Stimulated activated CD4-positive, alpha-beta T cell treated with anti-CD3 and anti-CD28 coated beads, Interleukin-4, amount 100 ng/mL, for 1 hour (primary cell): Measurements from ENCODE around the gene ANKRD12.
"Not testable (repeated sequence)": the region's sequence is repeated elsewhere in the genome, so short reads cannot be mapped to it uniquely, and the experiment has no call there.

Experiments used
- DNase-seq: peaks from one replicate; pipeline ENCODE4 v3.0.0-alpha.2; 2020

The ANKRD12 gene

DNA sequence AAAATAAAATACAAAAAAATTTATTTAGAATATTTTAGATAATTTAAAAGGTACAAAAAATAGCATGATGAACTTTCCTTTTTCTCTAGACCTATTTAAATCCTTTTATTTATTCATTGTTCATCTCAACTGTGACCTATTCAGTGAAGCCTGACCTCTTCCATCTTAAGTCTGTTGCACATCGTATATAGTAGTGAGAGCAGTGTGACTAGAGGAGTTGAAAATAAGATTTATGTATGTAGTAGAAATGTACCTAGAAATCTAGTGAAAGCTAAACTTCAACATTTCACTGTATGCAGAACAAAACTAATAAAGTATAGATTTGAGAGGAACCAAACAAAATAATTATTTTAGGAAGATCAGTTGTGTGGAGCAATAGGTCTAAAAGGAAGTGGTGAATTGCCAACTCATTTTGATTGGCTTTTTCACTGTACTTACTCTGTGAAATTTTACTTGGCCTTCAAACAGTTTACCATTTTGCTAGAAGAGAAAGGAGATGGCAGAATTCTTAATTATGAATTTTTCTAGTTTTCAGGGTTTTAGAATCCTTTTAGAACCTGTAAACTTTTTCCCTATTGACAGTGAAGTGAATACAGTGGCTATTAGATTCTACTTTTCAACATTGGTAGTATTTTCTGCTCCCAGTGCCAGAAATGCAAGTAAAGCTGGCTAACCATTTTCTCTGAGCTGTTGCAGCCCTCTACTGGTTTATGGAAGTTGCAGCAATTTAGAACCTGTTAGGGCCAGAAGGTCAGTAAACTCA lies 11.0 kb downstream of the ANKRD12 start:
- DNase-seq: no peak

DNA sequence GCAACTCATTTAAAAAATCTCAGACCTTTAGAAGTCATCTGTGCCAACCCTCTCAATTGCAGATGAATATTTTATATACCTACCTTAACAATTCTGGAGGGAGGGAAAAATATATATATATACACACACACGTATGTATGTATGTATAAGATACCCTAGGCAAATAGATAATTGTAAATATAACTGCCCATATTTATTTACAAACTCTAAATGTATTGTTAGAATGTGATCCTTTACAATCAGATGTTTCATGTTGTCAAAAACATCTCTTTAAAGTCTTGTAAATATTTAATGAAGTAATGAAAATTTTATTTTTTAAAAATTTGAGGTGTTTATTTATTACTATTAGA lies 11.6 kb downstream of the ANKRD12 start:
- DNase-seq: no peak

DNA sequence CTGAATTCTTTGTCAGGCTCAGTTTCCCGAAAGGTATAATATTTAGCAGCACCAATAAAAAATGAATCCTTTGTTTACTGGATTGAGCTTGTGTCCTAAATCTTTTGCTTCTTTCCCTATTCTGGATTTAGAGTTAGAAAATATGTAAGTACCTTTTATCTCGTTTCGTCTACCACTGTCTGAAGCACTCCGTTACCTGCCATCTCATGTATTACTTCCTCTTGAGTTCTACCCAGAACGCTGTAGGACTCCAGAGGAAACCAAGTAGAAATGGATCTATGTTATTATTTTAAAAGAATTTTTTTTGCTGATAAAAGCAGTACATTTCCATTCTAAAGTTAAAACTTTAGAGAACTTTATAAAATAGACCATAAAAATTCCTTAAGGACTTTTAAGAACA lies 13.5 kb downstream of the ANKRD12 start:
- DNase-seq: no peak

DNA sequence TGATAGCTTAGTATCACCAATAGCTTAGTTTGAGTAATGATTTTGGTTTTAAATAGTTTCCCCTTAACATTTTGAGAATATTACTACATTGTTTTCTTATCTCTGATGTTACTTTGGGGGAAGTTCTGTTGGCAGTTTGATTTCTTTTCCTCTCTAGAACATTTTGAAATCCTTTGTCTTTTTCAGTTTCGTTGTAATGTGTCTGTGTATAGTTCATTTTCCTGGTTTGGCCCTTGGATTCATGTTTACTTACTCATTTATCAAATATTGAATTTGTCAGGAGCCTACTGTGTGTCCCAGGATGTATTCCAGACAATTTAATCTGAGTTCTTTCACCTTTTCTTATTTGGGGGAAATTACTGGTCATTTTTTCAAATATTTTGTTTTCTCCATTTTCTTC lies 16.7 kb downstream of the ANKRD12 start:
- no peak for DNase-seq

DNA sequence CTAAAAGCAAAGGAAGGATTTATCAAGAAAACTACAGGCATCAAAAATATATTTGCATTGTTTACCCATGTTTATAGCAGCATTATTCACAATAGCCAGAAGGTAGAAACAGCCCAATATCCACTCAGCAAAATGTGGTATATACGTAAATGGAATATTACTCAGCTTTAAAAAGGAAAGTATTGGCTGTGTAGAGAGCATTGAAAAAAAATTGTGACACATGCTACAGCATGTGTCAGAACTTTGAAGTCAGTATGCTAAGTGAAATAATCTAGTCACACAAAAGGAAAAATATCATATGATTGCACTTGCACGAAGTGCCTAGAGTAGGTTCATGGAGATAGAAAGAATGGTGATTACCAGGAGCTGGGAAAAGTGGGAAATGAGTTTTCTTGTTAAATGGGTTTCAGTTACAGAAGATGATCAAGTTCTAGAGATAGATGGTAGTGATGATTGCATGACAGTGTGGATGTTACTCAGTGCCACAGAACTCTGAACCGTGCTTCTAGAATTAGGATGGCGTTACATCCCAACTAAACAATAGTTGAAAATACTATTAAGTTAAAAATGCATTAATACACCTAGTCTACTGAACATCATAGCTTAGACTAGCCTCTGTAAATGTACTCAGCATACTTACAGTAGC lies 20.1 kb downstream of the ANKRD12 start:
- DNase-seq: no peak

DNA sequence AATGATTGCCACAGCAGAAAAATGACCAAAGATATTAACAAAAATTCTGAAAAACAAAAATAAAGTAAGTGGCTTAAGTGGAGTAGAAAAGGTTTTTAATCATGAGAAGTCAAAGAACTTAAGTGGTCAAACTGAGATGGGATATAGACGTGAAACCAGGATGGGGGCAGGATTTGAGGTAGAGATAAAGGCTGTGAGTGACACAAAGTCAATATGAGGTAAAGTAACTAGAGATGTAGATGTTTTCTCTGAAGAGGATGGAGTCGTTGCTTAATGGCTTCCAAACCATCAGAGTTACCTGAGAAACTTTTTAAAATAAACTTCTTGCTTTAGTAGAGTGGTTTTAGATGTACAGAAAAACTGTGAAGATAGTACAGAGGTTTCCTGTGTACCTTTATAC lies 21.2 kb downstream of the ANKRD12 start:
- DNase-seq: no peak

DNA sequence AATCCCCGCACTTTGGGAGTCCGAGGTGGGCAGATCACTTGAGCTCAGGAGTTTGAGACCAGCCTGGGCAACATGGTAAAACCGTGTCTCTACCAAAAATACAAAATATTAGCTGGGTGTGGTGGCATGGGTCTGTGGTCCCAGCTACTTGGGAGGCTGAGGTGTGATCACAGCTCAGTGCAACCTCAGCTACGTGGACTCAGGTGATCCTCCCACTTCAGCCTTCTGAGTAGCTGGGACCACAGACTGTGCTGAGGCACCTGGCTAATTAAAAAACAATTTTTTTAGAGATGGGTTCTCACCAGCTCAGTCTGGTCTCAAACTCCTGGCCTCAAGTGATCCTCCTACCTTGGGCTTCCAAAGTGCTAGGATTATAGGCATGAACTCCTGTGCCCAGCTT lies 23.4 kb downstream of the ANKRD12 start:
- DNase-seq: no peak

DNA sequence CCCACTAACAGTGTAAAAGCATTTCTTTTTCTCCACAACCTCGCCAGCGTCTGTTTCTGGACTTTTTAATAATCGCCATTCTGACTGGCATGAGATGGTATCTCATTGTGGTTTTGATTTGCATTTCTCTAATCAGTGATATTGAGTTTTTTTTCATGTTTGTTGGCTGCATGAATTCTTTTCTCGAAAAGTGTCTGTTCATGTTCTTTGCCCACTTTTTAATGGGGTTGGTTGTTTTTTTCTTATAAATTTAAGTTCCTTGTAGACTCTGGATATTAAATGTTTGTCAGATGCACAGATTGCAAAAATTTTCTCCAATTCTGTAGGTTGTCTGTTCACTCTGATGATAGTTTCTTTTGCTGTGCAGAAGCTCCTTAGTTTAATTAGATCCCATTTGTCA lies 26.1 kb downstream of the ANKRD12 start:
- not testable (repeated sequence) for DNase-seq

DNA sequence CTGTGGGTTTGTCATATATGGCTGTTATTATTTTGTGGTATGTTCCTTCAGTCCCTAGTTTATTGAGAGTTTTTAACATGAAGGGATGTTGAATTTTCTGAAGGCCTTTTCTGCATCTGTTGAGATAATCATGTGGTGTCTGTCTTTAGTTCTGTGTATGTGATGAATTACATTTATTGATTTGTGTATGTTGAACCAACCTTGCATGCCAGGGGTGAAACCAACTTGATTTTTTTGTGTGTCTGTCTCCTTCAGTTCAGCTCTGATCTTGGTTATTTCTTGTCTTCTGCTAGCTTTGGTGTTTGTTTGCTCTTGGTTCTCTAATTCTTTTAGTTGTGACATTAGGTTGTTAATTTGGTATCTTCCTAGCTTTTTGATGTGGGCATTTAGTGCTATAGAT lies 27.6 kb downstream of the ANKRD12 start:
- not testable (repeated sequence) for DNase-seq

DNA sequence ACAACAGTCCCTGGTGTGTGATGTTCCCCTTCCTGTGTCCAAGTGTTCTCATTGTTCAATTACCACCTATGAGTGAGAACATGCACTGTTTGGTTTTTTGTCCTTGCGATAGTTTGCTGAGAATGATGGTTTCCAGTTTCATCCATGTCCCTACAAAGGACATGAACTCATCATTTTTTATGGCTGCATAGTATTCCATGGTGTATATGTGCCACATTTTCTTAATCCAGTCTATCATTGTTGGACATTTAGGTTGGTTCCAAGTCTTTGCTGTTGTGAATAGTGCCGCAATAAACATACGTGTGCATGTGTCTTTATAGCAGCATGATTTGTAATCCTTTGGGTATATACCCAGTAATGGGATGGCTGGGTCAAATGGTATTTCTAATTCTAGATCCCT lies 29.3 kb downstream of the ANKRD12 start:
- DNase-seq: not testable (repeated sequence)

DNA sequence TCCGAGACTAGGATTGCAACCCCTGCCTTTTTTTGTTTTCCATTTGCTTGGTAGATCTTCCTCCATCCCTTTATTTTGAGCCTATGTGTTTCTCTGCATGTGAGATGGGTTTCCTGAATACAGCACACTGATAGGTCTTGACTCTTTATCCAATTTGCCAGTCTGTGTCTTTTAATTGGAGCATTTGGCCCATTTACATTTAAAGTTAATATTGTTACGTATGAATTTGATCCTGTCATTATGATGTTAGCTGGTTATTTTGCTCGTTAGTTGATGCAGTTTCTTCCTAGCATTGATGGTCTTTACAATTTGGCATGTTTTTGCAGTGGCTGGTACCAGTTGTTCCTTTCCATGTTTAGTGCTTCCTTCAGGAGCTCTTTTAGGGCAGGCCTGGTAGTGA lies 32.9 kb downstream of the ANKRD12 start:
- DNase-seq: not testable (repeated sequence)

DNA sequence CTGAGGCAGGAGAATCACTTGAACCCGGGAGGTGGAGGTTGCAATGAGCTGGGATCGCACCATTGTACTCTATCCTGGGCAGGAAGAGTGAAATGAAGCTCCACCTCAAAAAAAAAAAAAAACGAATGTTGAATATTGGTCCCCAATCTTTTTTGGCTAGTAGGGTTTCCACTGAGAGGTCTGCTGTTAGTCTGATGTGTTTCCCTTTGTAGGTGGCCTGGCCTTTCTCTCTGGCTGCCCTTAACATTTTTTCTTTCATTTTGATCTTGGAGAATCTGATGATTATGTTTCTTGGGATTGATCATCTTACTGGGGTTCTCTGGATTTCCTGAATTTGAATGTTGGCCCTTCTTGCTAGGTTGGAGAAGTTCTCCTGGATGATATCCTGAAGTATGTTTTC lies 35.3 kb downstream of the ANKRD12 start:
- DNase-seq: not testable (repeated sequence)

DNA sequence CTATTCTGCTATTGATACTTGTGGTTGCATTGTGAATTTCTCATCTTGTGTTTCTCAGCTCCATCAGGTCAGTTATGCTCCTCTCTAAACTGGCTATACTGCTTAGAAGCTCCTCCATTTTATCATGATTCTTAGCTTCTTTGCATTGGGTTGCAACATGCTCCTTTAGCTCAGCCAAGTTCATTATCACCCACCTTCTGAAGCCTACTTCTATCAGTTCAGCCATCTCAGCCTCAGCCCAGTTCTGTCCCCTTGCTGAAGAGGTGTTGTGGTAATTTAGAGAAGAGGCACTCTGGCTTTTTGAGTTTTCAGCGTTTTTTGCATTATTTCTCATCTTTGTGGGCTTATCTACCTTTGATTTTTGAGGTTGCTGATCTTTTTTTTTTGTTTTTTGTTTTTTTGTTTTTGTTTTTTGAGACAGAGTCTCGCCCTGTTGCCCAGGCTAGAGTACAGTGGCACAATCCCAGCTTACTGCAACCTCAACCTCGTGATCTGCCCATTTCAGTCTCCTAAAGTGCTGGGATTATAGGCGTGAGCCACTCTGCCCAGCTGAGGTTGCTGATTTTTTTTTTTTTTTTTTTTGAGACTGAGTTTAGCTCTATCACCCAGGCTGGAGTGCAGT lies 36.0 kb downstream of the ANKRD12 start:
- no peak for DNase-seq

DNA sequence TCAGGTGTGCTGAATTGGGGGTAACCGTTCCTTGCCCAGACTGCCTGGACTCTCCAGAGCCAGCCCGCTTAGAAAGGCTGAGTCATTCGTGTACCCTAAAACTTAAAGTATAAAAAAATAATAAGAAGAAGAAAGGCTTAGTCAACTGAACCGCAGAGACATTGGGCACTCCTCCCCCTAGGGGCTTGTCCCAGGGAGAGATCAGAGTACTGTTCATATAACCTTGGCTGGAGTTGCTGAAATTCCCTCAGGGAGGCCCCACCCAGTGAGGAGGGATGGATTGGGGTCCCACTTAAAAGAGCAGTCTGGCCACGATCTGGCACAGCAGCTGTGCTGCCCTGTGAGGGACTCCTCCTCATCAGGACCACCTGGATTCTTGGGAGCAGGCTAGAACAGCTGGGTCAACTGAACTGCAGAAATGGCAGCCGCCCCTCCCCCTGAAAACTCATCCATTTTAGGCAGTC lies 37.2 kb downstream of the ANKRD12 start:
- no peak for DNase-seq

DNA sequence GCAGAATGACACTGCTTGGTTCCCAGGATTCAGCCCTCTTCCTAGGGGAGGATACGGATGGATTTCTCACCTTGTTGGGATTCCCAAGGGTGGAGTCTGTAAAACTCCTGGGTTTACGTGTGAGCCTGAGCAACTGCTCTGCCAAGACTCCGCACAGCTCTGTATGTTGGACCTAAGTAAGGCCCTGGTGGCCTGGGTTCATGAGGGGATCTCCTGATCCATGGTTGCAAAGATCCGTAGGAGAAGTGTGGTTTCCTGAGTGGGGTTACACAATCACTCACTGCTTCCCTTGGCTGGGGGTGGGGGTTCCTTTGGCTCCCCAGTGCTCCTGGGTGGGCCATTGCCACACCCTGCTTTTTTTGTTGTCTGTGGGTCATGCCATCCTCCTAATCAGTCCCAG lies 37.7 kb downstream of the ANKRD12 start:
- DNase-seq: no peak

DNA sequence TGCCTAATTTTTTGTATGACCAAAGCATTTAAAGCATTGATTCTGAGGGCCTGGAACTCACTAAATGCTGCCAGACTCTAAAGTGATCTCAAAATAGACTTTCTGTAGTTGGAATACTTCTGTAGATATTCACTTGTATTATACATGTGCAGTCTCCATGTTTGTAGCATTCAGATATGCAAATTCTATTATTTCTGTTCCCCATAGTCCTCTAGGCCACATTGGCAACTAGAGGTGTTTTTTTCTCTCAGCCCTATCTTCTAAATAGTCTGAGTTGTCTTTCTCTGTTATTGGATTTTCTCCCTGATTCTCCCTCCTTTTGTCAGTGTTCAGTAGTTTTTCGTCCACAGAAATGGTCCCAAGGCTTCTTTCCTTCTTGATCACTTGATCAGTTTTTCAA lies 38.5 kb downstream of the ANKRD12 start:
- no peak for DNase-seq

DNA sequence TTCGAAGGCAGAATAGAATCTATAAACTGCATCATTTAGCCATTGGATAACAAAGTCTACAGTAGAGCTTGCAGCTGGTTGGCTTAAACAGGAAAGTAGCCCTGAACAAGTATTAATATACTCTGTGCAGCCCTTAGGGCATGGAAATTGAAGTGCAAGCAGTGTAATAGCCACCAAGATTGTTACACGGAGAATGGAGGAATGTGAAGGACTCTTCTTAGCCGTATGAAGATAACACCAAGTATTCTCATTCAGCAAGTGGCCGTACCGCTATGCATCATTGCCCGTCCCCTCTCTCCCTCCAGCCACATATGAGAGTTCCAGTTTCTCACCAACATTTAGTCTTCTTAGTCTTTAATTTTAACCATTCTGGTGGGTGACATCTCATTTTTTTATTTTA lies 40.5 kb downstream of the ANKRD12 start:
- no peak for DNase-seq

DNA sequence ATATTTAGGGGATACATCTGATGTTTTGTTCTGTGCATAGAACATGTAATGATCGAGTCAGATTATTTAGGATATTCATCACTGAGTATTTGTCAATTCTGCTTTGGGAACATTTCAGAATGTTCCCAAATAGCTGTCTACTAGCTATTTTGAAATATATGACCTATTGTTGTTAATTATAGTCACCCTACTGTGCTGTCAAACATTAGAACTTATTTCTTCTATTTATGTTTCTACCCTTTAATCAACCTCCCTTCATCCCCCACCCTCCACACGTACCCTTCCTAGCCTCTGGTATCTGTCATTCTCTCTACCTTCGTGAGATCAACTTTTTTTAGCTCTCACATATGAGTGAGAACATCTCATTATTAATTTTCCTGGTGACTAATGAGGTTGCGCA lies 40.9 kb downstream of the ANKRD12 start:
- no peak for DNase-seq

DNA sequence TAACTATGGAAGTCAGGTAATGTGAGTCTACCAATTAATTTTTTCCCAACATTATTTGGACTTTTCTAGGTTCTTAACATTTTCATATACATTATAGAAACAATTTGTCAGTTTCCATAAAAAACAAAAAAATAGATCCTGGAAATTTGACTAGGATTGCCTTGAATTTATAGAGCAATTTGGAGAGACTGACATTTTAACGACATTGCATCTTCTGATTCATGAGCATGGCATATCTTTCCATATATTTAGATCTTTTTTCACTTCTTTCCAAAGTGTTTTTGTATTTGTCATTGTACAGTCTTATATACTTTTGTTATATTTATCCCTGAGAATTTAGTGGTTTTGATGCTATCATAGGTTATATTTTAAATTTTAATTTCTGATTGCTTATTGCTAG lies 42.0 kb downstream of the ANKRD12 start:
- no peak for DNase-seq

DNA sequence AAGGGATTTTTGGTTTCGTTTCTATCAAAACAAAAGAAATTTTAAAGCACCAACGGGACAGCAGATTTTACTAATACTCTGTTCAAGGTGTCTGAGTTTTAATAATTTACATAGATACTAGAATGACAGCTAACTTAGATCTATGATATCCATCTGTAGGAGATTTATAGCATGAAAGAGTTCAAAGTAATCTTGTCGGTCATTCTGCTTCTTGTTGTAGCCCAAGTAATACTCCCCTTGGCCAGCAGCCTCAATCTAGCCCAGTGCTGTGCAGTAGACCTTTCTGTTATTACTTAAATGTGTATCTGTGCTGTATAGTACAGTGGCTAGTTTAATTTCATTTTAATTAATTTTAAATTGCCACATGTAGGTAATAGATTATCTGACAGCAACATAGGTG lies 44.7 kb downstream of the ANKRD12 start:
- no peak for DNase-seq

DNA sequence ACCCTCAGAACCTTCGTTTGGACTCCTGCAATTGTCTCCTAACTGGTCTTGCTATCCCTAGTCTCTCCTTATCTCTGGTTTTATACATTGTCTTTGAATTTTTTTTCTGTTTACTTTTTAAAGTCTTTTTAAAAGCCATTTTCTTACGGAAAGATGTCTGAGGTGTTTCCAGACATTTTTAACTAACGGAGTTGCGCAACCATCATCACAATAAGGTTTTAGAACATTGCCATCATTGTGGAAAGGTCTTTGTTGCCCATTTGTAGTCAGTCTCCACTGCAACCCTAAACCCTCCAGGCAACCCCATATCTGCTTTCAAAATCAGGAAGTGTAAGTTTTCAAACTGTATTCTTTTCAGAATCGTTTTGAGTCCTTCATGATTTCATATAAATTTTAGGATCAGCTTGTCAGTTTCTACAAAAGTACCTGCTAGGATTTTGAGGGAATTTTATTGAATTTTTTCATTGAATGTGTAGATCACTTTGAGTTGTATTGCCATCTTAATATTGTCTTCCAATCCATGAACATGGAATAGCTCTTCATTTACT lies 46.3 kb downstream of the ANKRD12 start:
- DNase-seq: no peak

DNA sequence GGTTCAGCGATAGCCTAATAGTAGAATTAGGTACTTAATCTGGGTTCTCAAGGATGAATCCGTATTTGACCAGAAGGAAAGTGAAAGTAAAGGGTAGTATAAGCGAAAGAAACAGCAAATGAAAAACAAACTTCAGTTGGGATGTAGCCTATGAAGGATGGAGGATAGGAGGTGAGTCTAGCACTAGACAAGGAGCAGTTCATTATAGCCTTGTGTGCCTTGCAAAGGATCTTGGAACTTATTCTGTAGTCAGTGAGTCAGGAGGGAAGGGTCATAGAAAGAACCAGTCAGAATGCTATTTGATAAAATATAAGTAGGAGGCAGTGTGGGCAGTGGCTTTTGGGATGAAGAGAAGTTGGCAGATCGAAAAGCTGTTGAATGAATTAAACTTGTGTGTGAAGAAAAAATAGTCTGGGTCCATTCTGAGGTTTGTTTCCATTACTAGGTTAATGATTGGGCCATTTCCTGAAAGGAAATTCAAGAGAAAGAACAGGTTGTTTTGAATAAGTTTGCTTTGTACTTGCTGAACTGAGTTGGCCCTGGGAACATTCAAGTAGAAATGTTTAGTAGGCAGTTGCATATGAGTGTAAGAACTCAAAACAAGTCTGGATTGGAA lies 48.5 kb downstream of the ANKRD12 start:
- DNase-seq: no peak

DNA sequence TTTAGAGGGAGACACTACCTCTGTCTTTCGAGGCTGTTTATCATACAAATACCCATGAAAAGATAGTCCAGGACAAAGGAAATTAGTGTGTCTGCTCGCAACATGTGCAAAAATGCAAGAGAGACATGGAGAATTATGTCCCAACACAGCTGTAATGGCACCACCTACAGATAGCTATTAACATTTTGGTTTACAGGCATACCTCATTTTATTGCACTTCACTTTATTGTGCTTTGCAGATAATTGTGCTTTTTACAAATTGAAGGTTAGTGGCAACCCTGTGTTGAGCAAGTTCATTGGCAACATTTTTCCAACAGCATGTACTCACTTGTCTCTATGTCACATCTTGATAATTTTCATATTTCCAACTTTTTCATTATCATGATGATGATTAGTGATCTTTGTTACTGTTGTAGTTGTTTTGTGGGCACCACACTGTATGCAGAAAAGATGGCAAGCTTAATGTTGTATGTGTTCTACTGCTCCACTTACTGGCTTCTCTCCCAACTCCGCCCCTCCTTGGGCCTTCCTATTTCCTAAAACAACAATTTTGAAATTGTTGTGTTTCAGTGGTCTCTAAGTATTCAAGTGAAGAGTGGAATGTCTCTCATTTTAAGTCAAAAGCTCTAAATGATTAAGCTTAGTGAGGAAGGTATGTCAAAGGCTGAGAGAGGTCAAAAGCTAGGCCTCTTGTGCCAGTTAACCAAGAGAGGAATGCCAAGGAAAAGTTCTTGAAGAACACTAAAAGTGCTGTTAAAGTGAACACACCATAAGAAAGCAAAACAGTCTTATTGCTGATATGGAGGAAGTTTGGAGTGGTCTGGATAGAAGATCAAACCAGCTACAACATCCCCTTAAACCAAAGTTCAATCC lies 52.0 kb downstream of the ANKRD12 start:
- DNase-seq: no peak
